HG02571 (cell line): ENCODE data around the gene C5orf47.

Experiments
- ATAC-seq: cut with Tn5 transposase; IDR thresholded peaks from one replicate; pipeline ENCODE4 v1.9.1; 2021; ENCODE audit warnings: mild to moderate bottlenecking, moderate library complexity; ENCODE audit not compliant: unreplicated experiment

The C5orf47 gene

GRCh38 chr5:173988554-173989431, at the start of gene C5orf47:
Gene C5orf47 (plus strand): TSS chr5:173989170. CDS start chr5:173989264, 94 bp downstream.
- no peak for ATAC-seq

GRCh38 chr5:173940269-173940668, 48.7 kb upstream of the C5orf47 start:
- ATAC-seq, result no peak

- no peak for ATAC-seq
Measured at GRCh38 chr5:173941102-173941501, 47.9 kb upstream of the C5orf47 start.

GRCh38 chr5:173941758-173942401, 47.1 kb upstream of the C5orf47 start:
- no peak for ATAC-seq

- ATAC-seq, result no peak
Measured at GRCh38 chr5:173944511-173944910, 44.5 kb upstream of the C5orf47 start.

GRCh38 chr5:173945160-173945559, 43.8 kb upstream of the C5orf47 start:
- no peak for ATAC-seq

- ATAC-seq, result no peak
Measured at GRCh38 chr5:173946323-173946722, 42.6 kb upstream of the C5orf47 start.

GRCh38 chr5:173950829-173951228, 38.1 kb upstream of the C5orf47 start:
- no peak for ATAC-seq

- ATAC-seq, result no peak
Measured at GRCh38 chr5:173953528-173954090, 35.4 kb upstream of the C5orf47 start.

GRCh38 chr5:173954671-173955521, 34.1 kb upstream of the C5orf47 start:
- ATAC-seq, result no peak

- ATAC-seq, result no peak
Measured at GRCh38 chr5:173960986-173961385, 28.0 kb upstream of the C5orf47 start.

- no peak for ATAC-seq
Measured at GRCh38 chr5:173961418-173961817, 27.6 kb upstream of the C5orf47 start.

- no peak for ATAC-seq
Measured at GRCh38 chr5:173962436-173962972, 26.5 kb upstream of the C5orf47 start.

GRCh38 chr5:173963182-173963838, 25.7 kb upstream of the C5orf47 start:
- ATAC-seq, result no peak

- no peak for ATAC-seq
Measured at GRCh38 chr5:173963867-173964441, 25.0 kb upstream of the C5orf47 start.

GRCh38 chr5:173964506-173964905, 24.5 kb upstream of the C5orf47 start:
- ATAC-seq, result no peak

GRCh38 chr5:173967241-173967640, 21.7 kb upstream of the C5orf47 start:
- ATAC-seq, result no peak

- ATAC-seq, result no peak
Measured at GRCh38 chr5:173968154-173968797, 20.7 kb upstream of the C5orf47 start.
